Retinal pigment epithelial cell (primary cell): ENCODE results near the gene KNCN.

Source experiments
- DNase-seq: peaks from one replicate; pipeline ENCODE4 v3.0.0-alpha.2; 2010; ENCODE audit warnings: low read depth
- H3K4me3 ChIP-seq: 2 replicates; pipeline ENCODE4 v1.5.1; 2011; ENCODE audit warnings: mild to moderate bottlenecking, low read length, control low read depth, moderate library complexity
- CTCF ChIP-seq: conservative IDR thresholded peaks from 2 replicates; pipeline ENCODE4 v1.5.1; 2011; ENCODE audit warnings: low read depth, low read length, control low read depth, inconsistent platforms

Gene KNCN

GRCh38 chr1:46580140-46580903, 28.9 kb upstream of the KNCN start:
- no peak for TF ChIP-seq CTCF
- DNase-seq = no peak
- H3K4me3 ChIP-seq = no peak overlapping the region

- no peak for DNase-seq
- no peak for TF ChIP-seq CTCF
- H3K4me3 ChIP-seq = no peak overlapping the region
Measured at GRCh38 chr1:46577671-46578070, 26.2 kb upstream of the KNCN start.

- no peak for DNase-seq
- no peak overlapping the region for H3K4me3 ChIP-seq
- TF ChIP-seq CTCF = no peak
Measured at GRCh38 chr1:46576596-46576995, 25.1 kb upstream of the KNCN start.

- TF ChIP-seq CTCF = no peak
- DNase-seq = no peak
- no peak overlapping the region for H3K4me3 ChIP-seq
Measured at GRCh38 chr1:46575778-46576177, 24.3 kb upstream of the KNCN start.

- no peak for DNase-seq
- H3K4me3 ChIP-seq = no peak overlapping the region
- TF ChIP-seq CTCF = no peak
Measured at GRCh38 chr1:46575300-46575699, 23.9 kb upstream of the KNCN start.

- H3K4me3 ChIP-seq = no peak overlapping the region
- TF ChIP-seq CTCF = no peak
- DNase-seq = no peak
Measured at GRCh38 chr1:46571691-46572225, 20.3 kb upstream of the KNCN start.
